A673 (cell line): ENCODE data around the gene OR52N4. TPM values are rescaled to one million over a fixed set of nuclear protein-coding genes. Genes with fewer than 3 reads are reported as not detected.

Experiments used
- BruUV-seq: library from RNA; stranded (reverse); fragments of 400-500 nt; replicated peaks from 2 replicates; lab custom pipeline; 2021; lab: Mats Ljungman, UMichigan
- CTCF ChIA-PET: fragments of 300-600 bp; sonication (Branson Sonifier 250); formaldehyde crosslinking; loops from one replicate; lab custom pipeline; 2022; ENCODE audit warnings: antibody characterized with exemption; lab: Charles Lee
- POLR2A ChIA-PET: fragments of 300-600 bp; sonication (Branson Sonifier 250); formaldehyde crosslinking; loops from one replicate; lab custom pipeline; 2022; ENCODE audit warnings: antibody characterized with exemption; ENCODE audit not compliant: low non-redundant PET; lab: Charles Lee
- DNase-seq: peaks from one replicate; pipeline ENCODE4 v3.0.0-alpha.2; 2015; ENCODE audit warnings: low spot score
- H3K27ac ChIP-seq: fragments of 200-600 bp; sonication (generic); 2 replicates; pipeline ENCODE4 v1.5.1; 2016; ENCODE audit warnings: mixed run types, low read depth, mild to moderate bottlenecking, mixed read lengths, antibody characterized with exemption, low read length; ENCODE audit not compliant: poor library complexity, severe bottlenecking
- H3K27me3 ChIP-seq: fragments of 200-600 bp; sonication (generic); replicated peaks from 2 replicates; pipeline ENCODE4 v1.6.1; 2017; ENCODE audit warnings: mixed run types, low read depth, mild to moderate bottlenecking, mixed read lengths, antibody characterized with exemption, low read length; ENCODE audit not compliant: insufficient read depth, poor library complexity
- H3K36me3 ChIP-seq: fragments of 200-600 bp; sonication (generic); 2 replicates; pipeline ENCODE4 v1.6.1; 2016; ENCODE audit warnings: mixed run types, mild to moderate bottlenecking, mixed read lengths, antibody characterized with exemption, low read length; ENCODE audit not compliant: insufficient read depth, poor library complexity, severe bottlenecking
- H3K4me1 ChIP-seq: fragments of 200-600 bp; sonication (generic); 2 replicates; pipeline ENCODE4 v1.6.1; 2017; ENCODE audit warnings: mixed run types, mild to moderate bottlenecking, mixed read lengths, antibody characterized with exemption, low read length; ENCODE audit not compliant: insufficient read depth, poor library complexity, severe bottlenecking
- H3K4me3 ChIP-seq: fragments of 200-600 bp; sonication (generic); 2 replicates; pipeline ENCODE4 v1.5.1; 2016; ENCODE audit warnings: low read depth, mixed run types, mild to moderate bottlenecking, mixed read lengths, low read length; ENCODE audit not compliant: poor library complexity, severe bottlenecking
- H3K9me3 ChIP-seq: fragments of 200-600 bp; sonication (generic); 2 replicates; pipeline ENCODE4 v1.6.1; 2016; ENCODE audit warnings: mixed run types, low read depth, mild to moderate bottlenecking, mixed read lengths, antibody characterized with exemption, low read length; ENCODE audit not compliant: poor library complexity, severe bottlenecking
- CTCF ChIP-seq: fragments of 300-800, 200-600 bp; sonication (generic); conservative IDR thresholded peaks from 2 replicates; pipeline ENCODE4 v1.5.1; 2017; ENCODE audit warnings: low read depth, mild to moderate bottlenecking, antibody characterized with exemption, low read length, moderate library complexity, mixed read lengths
- EZH2 ChIP-seq: fragments of 200-600 bp; sonication (generic); IDR thresholded peaks from 2 replicates; pipeline ENCODE4 v1.6.1; 2017; ENCODE audit warnings: borderline replicate concordance, low read depth, mild to moderate bottlenecking, mixed read lengths, antibody characterized with exemption, low read length; ENCODE audit not compliant: poor library complexity, severe bottlenecking
- intact Hi-C: fragments of 100-400 bp; cut with micrococcal nuclease; formaldehyde crosslinking; loops from one replicate; pipeline ENCODE4 v1.10.0; 2022; ENCODE audit not compliant: unreplicated experiment
- total RNA-seq: library from RNA; stranded (reverse); gene quantifications from 2 replicates; pipeline ENCODE4 v1.2.3, GENCODE V29; 2021

The OR52N4 gene
- total RNA-seq, 1 experiment from 2014 or later = not detected

- Histone ChIP-seq H3K27me3 (no peaks in the 10 kb centered on the region), H3K36me3 (no peaks in the 10 kb centered on the region), H3K4me1 (no peaks in the 10 kb centered on the region), H3K27ac (no peak overlapping the region), H3K4me3 (no peak overlapping the region), H3K9me3 (no peaks in the 10 kb centered on the region)
- POLR2A ChIA-PET = no interaction called here
- BruUV-seq = no TSS peak
- DNase-seq = no peak
- intact Hi-C loops = no loop called here
- CTCF ChIA-PET = no interaction called here
- no peak for TF ChIP-seq EZH2
- no peak for TF ChIP-seq CTCF
Observed at GRCh38 chr11:5726351-5726750, 27.7 kb upstream of the OR52N4 start.

- TF ChIP-seq EZH2 = no peak
- no peak for TF ChIP-seq CTCF
- H3K9me3 ChIP-seq = no peaks in the 10 kb centered on the region
- POLR2A ChIA-PET = no interaction called here
- H3K27me3 ChIP-seq = no peaks in the 10 kb centered on the region
- no peaks in the 10 kb centered on the region for H3K4me1 ChIP-seq
- CTCF ChIA-PET = no interaction called here
- H3K27ac ChIP-seq = no peak overlapping the region
- H3K36me3 ChIP-seq = no peaks in the 10 kb centered on the region
- intact Hi-C loops = no loop called here
- BruUV-seq = no TSS peak
- H3K4me3 ChIP-seq = no peak overlapping the region
- no peak for DNase-seq
Observed at GRCh38 chr11:5727691-5728090, 26.4 kb upstream of the OR52N4 start.

- no peak for DNase-seq
- TF ChIP-seq CTCF (no peak), EZH2 (no peak)
- Histone ChIP-seq H3K36me3 (no peaks in the 10 kb centered on the region), H3K4me1 (no peaks in the 10 kb centered on the region), H3K27me3 (no peaks in the 10 kb centered on the region), H3K9me3 (no peaks in the 10 kb centered on the region), H3K4me3 (no peak within 1 kb of the TSS), H3K27ac (no peak within 1 kb of the TSS)
- no TSS peak for BruUV-seq
- CTCF ChIA-PET = no interaction called here
- intact Hi-C loops = no loop called here
- POLR2A ChIA-PET = no interaction called here
Observed at GRCh38 chr11:5736396-5736795, 17.6 kb upstream of the OR52N4 start, which contains the start of gene OR56B1. Gene OR56B1, plus strand, starts transcription at chr11:5736448. Its CDS starts 69 bp downstream, at chr11:5736517.
